ENCODE measurements around the gene PDZRN3.

DNA sequence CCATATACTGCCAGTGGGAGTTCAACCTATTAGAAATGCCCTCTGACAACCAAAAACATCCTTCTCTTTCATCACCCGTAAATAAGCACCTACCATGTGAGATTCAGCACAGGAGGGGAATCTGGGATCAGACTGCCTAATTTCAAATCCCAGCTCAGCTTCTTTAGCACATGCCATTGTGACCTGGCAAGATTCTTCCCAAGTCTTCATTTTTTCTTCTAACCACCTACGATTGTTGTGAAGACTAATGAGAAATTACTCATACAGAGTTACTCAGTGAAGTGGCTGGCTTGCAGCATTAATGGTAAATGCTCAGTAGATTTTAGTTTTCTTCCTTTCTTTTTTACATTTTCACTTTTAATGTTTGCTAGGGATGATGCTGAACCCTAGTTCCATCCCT, 176.7 kb downstream of the PDZRN3 start:
- TF ChIP-seq CTCF (conservative IDR thresholded peaks at IDR 0.05; ENCODE audit: low read depth, low read length) = no peak
- no peak for TF ChIP-seq EZH2 (IDR thresholded peaks at IDR 0.05; ENCODE audit: borderline replicate concordance, low read depth, low read length, poor library complexity, severe bottlenecking)

Measured in A673 (cell line).